ENCODE measurements around the gene KLHL7. TPM values are rescaled to one million over a fixed set of nuclear protein-coding genes. Genes with fewer than 3 reads are reported as not detected.

Gene KLHL7
- total RNA-seq, 1 experiment from 2014 or later: 33.8 TPM

DNA sequence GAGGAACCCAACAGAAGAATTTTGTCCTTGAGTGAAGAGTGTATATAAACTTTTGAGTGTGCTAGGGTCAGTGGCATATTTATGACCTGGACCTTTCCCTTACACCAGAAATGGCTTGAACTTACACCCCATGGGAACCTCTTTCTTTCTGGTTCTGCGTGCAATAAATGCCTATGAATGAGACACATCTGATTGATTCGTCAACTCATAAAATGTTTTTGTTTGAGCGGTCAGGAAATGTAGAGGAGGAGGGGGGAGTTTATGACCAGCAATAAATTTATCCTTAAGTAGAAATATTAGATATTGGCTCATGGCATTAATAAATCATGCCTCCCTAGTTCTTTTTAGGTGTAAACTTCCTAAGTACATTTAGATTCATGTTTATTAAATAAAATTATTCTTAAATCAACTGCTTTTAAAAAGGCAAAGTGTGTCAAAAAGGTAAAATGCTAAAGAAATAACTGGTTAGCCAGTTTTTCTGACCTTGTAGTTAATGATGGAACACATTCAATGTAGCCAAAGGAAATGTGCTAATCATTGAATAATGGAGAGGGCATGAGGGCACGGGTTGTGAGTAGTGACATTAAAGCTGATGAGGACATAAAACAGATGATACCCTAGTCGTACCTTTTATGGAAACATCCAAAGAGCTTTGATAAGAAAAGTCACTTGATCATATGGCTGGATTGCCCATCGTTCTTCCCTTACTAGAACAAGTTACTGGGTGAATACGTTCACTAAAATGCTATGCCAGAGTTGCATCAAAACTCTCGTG is 62.7 kb downstream of the KLHL7 start:
- H3K27me3 ChIP-seq (ENCODE audit: control insufficient read depth, insufficient read depth, low read length): no peaks in the 10 kb centered on the region
- H3K9me3 ChIP-seq (ENCODE audit: control insufficient read depth, insufficient read depth, low read depth, low read length): no peaks in the 10 kb centered on the region
- H3K27ac ChIP-seq (ENCODE audit: low read length): no peak overlapping the region
- ChIA-PET POLR2A (no interaction called here), CTCF (no interaction called here)
- no peak for TF ChIP-seq SIN3A (IDR thresholded peaks at IDR 0.05; ENCODE audit: borderline replicate concordance, insufficient read depth, low read depth, low read length)
- TF ChIP-seq, protein P1, sequence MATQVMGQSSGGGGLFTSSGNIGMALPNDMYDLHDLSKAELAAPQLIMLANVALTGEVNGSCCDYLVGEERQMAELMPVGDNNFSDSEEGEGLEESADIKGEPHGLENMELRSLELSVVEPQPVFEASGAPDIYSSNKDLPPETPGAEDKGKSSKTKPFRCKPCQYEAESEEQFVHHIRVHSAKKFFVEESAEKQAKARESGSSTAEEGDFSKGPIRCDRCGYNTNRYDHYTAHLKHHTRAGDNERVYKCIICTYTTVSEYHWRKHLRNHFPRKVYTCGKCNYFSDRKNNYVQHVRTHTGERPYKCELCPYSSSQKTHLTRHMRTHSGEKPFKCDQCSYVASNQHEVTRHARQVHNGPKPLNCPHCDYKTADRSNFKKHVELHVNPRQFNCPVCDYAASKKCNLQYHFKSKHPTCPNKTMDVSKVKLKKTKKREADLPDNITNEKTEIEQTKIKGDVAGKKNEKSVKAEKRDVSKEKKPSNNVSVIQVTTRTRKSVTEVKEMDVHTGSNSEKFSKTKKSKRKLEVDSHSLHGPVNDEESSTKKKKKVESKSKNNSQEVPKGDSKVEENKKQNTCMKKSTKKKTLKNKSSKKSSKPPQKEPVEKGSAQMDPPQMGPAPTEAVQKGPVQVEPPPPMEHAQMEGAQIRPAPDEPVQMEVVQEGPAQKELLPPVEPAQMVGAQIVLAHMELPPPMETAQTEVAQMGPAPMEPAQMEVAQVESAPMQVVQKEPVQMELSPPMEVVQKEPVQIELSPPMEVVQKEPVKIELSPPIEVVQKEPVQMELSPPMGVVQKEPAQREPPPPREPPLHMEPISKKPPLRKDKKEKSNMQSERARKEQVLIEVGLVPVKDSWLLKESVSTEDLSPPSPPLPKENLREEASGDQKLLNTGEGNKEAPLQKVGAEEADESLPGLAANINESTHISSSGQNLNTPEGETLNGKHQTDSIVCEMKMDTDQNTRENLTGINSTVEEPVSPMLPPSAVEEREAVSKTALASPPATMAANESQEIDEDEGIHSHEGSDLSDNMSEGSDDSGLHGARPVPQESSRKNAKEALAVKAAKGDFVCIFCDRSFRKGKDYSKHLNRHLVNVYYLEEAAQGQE (IDR thresholded peaks at IDR 0.05; ENCODE audit: insufficient read depth in 1 of 2, low read depth in 2 of 2, low read length in 1 of 2): no peak
- TF ChIP-seq, protein P2, sequence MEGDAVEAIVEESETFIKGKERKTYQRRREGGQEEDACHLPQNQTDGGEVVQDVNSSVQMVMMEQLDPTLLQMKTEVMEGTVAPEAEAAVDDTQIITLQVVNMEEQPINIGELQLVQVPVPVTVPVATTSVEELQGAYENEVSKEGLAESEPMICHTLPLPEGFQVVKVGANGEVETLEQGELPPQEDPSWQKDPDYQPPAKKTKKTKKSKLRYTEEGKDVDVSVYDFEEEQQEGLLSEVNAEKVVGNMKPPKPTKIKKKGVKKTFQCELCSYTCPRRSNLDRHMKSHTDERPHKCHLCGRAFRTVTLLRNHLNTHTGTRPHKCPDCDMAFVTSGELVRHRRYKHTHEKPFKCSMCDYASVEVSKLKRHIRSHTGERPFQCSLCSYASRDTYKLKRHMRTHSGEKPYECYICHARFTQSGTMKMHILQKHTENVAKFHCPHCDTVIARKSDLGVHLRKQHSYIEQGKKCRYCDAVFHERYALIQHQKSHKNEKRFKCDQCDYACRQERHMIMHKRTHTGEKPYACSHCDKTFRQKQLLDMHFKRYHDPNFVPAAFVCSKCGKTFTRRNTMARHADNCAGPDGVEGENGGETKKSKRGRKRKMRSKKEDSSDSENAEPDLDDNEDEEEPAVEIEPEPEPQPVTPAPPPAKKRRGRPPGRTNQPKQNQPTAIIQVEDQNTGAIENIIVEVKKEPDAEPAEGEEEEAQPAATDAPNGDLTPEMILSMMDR (IDR thresholded peaks at IDR 0.05): no peak
- TF ChIP-seq TCF7L2 (IDR thresholded peaks at IDR 0.05; ENCODE audit: low read depth, low read length): no peak
- TF ChIP-seq POLR2AphosphoS5 (IDR thresholded peaks at IDR 0.05; ENCODE audit: low read depth, low read length): no peak
- intact Hi-C loops (cut with micrococcal nuclease; ENCODE audit: unreplicated experiment) (no loop called here), in situ Hi-C loops (cut with HindIII; ENCODE audit: low pct_unique_long_range_greater_than_20kb, low sequenced_read_pairs) (no loop called here)
- DNase-seq (ENCODE audit: low read depth, low spot score): no peak
- BruUV-seq (replicated peaks): no TSS peak
- H3K4me1 ChIP-seq (ENCODE audit: control insufficient read depth, insufficient read depth, low read length): no peaks in the 10 kb centered on the region
- no peak for ATAC-seq
- no peak overlapping the region for H3K4me3 ChIP-seq (ENCODE audit: low read depth in 2 of 2, low read length in 2 of 2)
- no peaks in the 10 kb centered on the region for H3K36me3 ChIP-seq (ENCODE audit: control insufficient read depth, insufficient read depth, low read length)

DNA sequence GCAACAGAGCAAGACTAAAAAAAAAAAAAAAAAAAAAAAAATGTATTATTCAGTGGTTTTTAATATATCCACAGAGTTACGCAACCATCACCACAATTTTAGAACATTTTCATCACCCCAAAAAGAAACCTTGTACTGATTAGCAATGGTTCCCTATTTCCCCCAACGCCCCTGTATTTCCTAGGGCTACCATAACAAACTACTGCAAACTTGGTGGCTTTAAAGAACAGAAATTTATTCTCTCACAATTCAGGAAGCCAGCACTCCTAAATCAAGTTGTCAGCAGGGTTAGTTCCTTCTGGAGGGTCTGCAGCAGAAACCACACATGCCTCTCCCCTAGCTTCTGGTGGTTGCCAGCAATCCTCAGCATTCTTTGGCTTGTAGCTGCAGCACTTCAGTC is 70.4 kb downstream of the KLHL7 start:
- in situ Hi-C loops (cut with HindIII; ENCODE audit: low pct_unique_long_range_greater_than_20kb, low sequenced_read_pairs): no loop called here
- H3K4me3 ChIP-seq (ENCODE audit: low read depth in 2 of 2, low read length in 2 of 2): no peak overlapping the region
- ChIA-PET CTCF (interaction anchor here (0.6 kb wide), 4 partner anchors 15 to 89 kb away, joined by 3 to 10 read pairs (median 4); no protein-coding TSS in a partner anchor), POLR2A (no interaction called here)
- no peak overlapping the region for H3K27ac ChIP-seq (ENCODE audit: low read length)
- no peaks in the 10 kb centered on the region for H3K9me3 ChIP-seq (ENCODE audit: control insufficient read depth, insufficient read depth, low read depth, low read length)
- no peaks in the 10 kb centered on the region for H3K36me3 ChIP-seq (ENCODE audit: control insufficient read depth, insufficient read depth, low read length)
- no peak for ATAC-seq
- no peak for DNase-seq (ENCODE audit: low read depth, low spot score)
- no peaks in the 10 kb centered on the region; the same call in 1 of the 2 replicates for H3K4me1 ChIP-seq (ENCODE audit: control insufficient read depth, insufficient read depth, low read length)
- BruUV-seq (replicated peaks): no TSS peak
- intact Hi-C loops (cut with micrococcal nuclease; ENCODE audit: unreplicated experiment): no loop called here
- TF ChIP-seq, protein P1 (IDR thresholded peaks at IDR 0.05; ENCODE audit: insufficient read depth in 1 of 2, low read depth in 2 of 2, low read length in 1 of 2): no peak
- TF ChIP-seq, protein P2 (IDR thresholded peaks at IDR 0.05): no peak
- TF ChIP-seq POLR2AphosphoS5 (IDR thresholded peaks at IDR 0.05; ENCODE audit: low read depth, low read length) (no peak), TCF7L2 (IDR thresholded peaks at IDR 0.05; ENCODE audit: low read depth, low read length) (no peak), SIN3A (IDR thresholded peaks at IDR 0.05; ENCODE audit: borderline replicate concordance, insufficient read depth, low read depth, low read length) (no peak)
- H3K27me3 ChIP-seq (ENCODE audit: control insufficient read depth, insufficient read depth, low read length): no peaks in the 10 kb centered on the region
